HG02970 (cell line): ENCODE data around the gene ACBD6.

ENCODE experiments used
- ATAC-seq: cut with Tn5 transposase; IDR thresholded peaks from one replicate; pipeline ENCODE4 v1.9.1; 2021; ENCODE audit warnings: mild to moderate bottlenecking, moderate library complexity, moderate number of reproducible peaks; ENCODE audit not compliant: unreplicated experiment, low FRiP score

ACBD6 gene

GRCh38 chr1:180277476-180278193, 224.7 kb downstream of the ACBD6 start:
- ATAC-seq: no peak

- no peak for ATAC-seq
Observed at GRCh38 chr1:180275726-180276125, 226.7 kb downstream of the ACBD6 start.

- no peak for ATAC-seq
Observed at GRCh38 chr1:180274221-180274620, 228.2 kb downstream of the ACBD6 start.

- ATAC-seq: no peak
Observed at GRCh38 chr1:180273066-180273465, 229.3 kb downstream of the ACBD6 start.

- ATAC-seq: no peak
Observed at GRCh38 chr1:180272395-180272794, 230.0 kb downstream of the ACBD6 start.

GRCh38 chr1:180271272-180272255, 230.8 kb downstream of the ACBD6 start:
- no peak for ATAC-seq

- ATAC-seq: no peak
Observed at GRCh38 chr1:180270530-180271271, 231.7 kb downstream of the ACBD6 start.

- no peak for ATAC-seq
Observed at GRCh38 chr1:180269645-180270529, 232.5 kb downstream of the ACBD6 start.

- ATAC-seq: no peak
Observed at GRCh38 chr1:180268556-180269075, 233.8 kb downstream of the ACBD6 start.

GRCh38 chr1:180267761-180268555, 234.4 kb downstream of the ACBD6 start:
- ATAC-seq: no peak

- no peak for ATAC-seq
Observed at GRCh38 chr1:180267211-180267561, 235.2 kb downstream of the ACBD6 start.

GRCh38 chr1:180266275-180267210, 235.8 kb downstream of the ACBD6 start:
- no peak for ATAC-seq

- ATAC-seq: no peak
Observed at GRCh38 chr1:180265871-180266270, 236.5 kb downstream of the ACBD6 start.

GRCh38 chr1:180265201-180265600, 237.2 kb downstream of the ACBD6 start:
- no peak for ATAC-seq

GRCh38 chr1:180264595-180264994, 237.8 kb downstream of the ACBD6 start:
- ATAC-seq: no peak

GRCh38 chr1:180262628-180263488, 239.5 kb downstream of the ACBD6 start:
- ATAC-seq: no peak
